GM11168 (cell line): ENCODE data around the gene HBQ1.
"Not testable (repeated sequence)": the region's sequence is repeated elsewhere in the genome, so short reads cannot be mapped to it uniquely, and the experiment has no call there.

ENCODE experiments used
- in situ Hi-C: fragments of 300-500 bp; cut with MboI; formaldehyde crosslinking; loops from one replicate; pipeline ENCODE4 v1.12.0; 2022; ENCODE audit warnings: low sequenced_read_pairs; ENCODE audit not compliant: unreplicated experiment

HBQ1 gene

DNA sequence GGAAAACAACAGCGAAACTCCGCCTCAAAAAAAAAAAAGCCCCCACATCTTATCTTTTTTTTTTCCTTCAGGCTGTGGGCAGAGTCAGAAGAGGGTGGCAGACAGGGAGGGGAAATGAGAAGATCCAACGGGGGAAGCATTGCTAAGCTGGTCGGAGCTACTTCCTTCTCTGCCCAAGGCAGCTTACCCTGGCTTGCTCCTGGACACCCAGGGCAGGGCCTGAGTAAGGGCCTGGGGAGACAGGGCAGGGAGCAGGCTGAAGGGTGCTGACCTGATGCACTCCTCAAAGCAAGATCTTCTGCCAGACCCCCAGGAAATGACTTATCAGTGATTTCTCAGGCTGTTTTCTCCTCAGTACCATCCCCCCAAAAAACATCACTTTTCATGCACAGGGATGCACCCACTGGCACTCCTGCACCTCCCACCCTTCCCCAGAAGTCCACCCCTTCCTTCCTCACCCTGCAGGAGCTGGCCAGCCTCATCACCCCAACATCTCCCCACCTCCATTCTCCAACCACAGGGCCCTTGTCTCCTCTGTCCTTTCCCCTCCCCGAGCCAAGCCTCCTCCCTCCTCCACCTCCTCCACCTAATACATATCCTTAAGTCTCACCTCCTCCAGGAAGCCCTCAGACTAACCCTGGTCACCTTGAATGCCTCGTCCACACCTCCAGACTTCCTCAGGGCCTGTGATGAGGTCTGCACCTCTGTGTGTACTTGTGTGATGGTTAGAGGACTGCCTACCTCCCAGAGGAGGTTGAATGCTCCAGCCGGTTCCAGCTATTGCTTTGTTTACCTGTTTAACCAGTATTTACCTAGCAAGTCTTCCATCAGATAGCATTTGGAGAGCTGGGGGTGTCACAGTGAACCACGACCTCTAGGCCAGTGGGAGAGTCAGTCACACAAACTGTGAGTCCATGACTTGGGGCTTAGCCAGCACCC is 5.0 kb upstream of the HBQ1 start:
- in situ Hi-C loops: no loop called here

GRCh38 chr16:176006-176405 is 4.3 kb upstream of the HBQ1 start:
- in situ Hi-C loops: not testable (repeated sequence)

DNA sequence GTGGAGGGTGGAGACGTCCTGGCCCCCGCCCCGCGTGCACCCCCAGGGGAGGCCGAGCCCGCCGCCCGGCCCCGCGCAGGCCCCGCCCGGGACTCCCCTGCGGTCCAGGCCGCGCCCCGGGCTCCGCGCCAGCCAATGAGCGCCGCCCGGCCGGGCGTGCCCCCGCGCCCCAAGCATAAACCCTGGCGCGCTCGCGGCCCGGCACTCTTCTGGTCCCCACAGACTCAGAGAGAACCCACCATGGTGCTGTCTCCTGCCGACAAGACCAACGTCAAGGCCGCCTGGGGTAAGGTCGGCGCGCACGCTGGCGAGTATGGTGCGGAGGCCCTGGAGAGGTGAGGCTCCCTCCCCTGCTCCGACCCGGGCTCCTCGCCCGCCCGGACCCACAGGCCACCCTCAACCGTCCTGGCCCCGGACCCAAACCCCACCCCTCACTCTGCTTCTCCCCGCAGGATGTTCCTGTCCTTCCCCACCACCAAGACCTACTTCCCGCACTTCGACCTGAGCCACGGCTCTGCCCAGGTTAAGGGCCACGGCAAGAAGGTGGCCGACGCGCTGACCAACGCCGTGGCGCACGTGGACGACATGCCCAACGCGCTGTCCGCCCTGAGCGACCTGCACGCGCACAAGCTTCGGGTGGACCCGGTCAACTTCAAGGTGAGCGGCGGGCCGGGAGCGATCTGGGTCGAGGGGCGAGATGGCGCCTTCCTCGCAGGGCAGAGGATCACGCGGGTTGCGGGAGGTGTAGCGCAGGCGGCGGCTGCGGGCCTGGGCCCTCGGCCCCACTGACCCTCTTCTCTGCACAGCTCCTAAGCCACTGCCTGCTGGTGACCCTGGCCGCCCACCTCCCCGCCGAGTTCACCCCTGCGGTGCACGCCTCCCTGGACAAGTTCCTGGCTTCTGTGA is 3.5 kb upstream of the HBQ1 start, which contains the start of gene HBA1:
TSS of gene HBA1 (plus strand) at position 204 of the 906 bp plus-strand sequence. CDS start at position 241, 37 bp downstream.
- in situ Hi-C loops: not testable (repeated sequence)

DNA sequence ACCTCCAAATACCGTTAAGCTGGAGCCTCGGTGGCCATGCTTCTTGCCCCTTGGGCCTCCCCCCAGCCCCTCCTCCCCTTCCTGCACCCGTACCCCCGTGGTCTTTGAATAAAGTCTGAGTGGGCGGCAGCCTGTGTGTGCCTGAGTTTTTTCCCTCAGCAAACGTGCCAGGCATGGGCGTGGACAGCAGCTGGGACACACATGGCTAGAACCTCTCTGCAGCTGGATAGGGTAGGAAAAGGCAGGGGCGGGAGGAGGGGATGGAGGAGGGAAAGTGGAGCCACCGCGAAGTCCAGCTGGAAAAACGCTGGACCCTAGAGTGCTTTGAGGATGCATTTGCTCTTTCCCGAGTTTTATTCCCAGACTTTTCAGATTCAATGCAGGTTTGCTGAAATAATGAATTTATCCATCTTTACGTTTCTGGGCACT is 2.9 kb upstream of the HBQ1 start:
- in situ Hi-C loops: no loop called here

GRCh38 chr16:177981-178667 is 2.1 kb upstream of the HBQ1 start:
- in situ Hi-C loops: no loop called here

DNA sequence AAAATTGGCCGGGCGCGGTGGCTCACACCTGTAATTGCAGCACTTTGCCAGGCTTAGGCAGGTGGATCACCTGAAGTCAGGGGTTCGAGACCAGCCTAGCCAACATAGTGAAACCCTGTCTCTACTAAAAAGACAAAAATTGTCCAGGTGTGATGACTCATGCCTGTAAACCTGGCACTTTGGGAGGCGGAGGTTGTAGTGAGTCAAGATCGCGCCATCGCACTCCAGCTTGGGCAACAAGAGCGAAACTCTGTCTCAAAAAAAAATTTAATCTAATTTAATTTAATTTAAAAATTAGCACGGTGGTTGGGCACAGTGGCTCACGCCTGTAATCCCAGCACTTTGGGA is 1.6 kb upstream of the HBQ1 start:
- in situ Hi-C loops: no loop called here

DNA sequence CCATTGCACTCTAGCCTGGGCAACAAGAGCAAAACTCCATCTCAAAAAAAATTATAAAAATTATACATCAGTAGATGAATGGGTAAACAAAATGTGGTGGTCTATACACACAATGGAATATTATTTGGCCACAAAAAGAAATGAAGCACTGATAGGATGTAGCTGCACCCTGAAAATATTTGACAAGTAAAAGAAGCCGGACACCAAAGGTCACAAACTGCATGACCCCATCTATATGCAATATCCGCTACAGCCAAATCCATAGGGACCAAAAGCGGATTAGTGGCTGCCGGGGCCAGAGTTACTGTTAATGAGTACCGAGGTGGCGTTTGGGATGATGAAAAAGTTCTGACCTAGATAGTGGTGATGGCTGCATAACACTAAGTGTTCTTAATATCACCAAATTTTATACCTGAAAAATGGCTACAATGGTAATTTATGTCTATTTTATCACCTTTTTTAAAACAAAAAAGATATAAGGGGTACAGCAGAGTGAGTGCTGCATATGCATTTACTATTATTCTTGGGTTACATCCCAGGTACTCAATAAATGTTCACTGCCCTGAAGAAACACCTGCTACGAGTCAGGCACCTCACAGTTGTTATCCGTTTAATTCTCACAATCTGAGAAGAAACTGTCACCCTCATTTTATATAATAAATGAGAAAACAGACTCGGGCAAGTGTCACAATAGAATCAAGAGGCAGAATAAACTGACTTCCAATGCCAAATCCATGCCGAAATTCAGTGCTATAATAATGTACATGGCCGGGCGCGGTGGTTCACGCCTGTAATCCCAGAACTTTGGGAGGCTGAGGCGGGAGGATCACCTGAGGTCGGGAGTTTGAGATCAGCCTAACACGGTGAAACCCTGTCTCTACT is 807 bp upstream of the HBQ1 start:
- in situ Hi-C loops: loop anchor here (5.0 kb wide), 1 partner anchor 62 kb away; no protein-coding TSS in a partner anchor

DNA sequence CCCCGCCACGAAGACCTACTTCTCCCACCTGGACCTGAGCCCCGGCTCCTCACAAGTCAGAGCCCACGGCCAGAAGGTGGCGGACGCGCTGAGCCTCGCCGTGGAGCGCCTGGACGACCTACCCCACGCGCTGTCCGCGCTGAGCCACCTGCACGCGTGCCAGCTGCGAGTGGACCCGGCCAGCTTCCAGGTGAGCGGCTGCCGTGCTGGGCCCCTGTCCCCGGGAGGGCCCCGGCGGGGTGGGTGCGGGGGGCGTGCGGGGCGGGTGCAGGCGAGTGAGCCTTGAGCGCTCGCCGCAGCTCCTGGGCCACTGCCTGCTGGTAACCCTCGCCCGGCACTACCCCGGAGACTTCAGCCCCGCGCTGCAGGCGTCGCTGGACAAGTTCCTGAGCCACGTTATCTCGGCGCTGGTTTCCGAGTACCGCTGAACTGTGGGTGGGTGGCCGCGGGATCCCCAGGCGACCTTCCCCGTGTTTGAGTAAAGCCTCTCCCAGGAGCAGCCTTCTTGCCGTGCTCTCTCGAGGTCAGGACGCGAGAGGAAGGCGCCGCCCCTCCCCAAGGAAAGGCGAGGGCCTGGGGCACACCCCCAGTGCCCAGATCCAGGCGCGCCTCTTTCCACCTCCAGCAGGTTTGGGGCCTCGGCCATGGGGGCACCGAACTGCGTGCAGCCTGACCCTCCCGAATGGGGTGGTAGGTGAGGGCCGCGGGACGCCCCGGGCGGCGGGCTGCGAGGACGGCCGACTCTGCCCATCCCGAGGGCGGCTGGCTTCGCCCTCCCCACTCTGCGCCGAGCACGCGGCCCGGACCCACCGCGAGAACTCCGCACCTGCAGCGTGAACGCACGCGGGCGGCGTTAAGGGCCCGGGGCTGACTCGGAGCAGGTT is 664 bp downstream of the HBQ1 start:
- in situ Hi-C loops: loop anchor here (5.0 kb wide), 1 partner anchor 64 kb away; no protein-coding TSS in a partner anchor

DNA sequence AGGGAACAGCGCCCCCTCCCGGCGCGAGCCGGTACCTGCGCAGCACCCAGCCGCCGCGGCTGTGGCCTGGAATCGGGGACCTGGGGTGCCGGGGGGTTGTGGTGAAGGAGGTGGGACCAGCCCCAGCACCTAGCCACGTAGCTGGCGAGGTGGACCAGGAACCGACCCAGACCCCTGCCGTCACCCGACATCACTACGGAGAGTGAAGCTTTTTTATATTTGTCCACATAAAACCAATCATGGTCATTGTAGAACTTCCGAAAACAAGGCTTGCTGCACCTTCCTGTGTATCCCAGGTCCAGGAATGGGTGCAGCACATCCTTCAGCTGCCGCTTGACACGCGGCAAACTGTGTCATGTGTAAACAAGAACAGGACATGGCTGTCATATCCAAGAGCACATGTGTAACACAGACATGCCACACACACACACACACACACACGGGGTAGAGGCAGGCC is 1.3 kb downstream of the HBQ1 start:
- in situ Hi-C loops: loop anchor here (5.0 kb wide), 1 partner anchor 64 kb away; no protein-coding TSS in a partner anchor

DNA sequence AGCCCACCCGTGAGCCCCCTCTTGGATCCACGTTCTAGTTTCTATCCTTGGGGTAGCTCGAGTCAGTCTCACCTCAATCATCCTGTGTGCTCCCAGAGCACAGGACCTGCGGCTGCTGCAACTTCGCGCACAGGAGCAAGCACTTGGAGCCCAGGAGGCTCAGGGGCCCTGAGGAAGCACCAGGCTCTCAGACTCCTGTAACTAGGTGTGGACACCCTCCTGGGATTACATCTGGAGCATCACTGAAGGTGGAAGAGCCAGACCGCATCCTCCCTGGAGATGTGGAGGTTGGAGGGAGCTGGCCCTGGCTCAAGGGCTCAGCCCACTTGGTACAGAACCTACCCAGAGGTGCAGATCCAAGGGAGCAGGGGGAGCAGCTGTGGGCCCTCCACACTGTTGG is 2.7 kb downstream of the HBQ1 start:
- in situ Hi-C loops: loop anchor here (5.0 kb wide), 1 partner anchor 66 kb away; no protein-coding TSS in a partner anchor

GRCh38 chr16:185213-185612 is 5.0 kb downstream of the HBQ1 start:
- in situ Hi-C loops: no loop called here

- in situ Hi-C loops: no loop called here
Measured at GRCh38 chr16:185691-186090, 5.4 kb downstream of the HBQ1 start.

DNA sequence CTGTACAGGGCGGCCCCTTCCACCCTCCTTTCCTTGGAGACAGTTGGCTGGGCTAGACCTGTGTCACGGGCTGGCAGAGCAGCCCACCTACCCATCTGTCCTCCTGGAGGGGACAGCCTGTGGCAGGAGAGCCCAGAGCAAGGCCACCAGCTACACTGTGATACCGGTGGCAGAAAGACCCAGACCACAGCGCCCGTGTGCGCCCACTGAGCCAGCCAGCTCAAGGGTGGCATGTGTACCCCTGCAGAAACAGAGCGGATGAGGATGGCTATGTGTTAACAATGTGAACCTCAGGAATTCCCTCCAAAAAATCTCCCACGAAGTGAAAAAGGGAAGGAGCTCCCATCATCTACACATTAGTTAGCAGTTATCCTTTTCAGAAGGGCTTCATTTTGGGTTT is 7.1 kb downstream of the HBQ1 start:
- in situ Hi-C loops: no loop called here

- in situ Hi-C loops: no loop called here
Measured at GRCh38 chr16:188674-189073, 8.4 kb downstream of the HBQ1 start.

- in situ Hi-C loops: no loop called here
Measured at GRCh38 chr16:189604-190186, 9.4 kb downstream of the HBQ1 start.

DNA sequence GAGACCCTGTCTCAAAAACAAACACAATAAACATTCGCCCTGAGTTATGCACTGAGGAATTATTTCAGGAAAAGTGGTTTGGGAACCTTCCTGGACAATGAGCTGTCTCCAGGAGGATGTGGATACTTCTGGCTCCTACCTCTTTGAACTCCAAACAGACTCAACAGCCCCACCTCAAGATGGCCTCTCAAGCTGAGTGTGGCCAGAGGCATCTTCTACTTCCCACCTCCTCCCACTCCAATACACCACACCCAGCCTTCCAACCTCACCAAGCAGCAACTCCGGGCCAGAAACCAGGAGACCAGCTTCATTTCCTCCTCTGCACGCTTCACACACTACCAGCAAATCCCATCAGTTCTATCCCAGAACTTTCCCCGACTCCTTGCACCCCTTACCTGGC is 11.6 kb downstream of the HBQ1 start:
- in situ Hi-C loops: no loop called here

- in situ Hi-C loops: no loop called here
Measured at GRCh38 chr16:192686-193085, 12.4 kb downstream of the HBQ1 start.

- in situ Hi-C loops: no loop called here
Measured at GRCh38 chr16:193441-193840, 13.2 kb downstream of the HBQ1 start.
